Subcutaneous preadipocyte (primary cell): Measurements from ENCODE around the gene PHOSPHO1. TPM values are rescaled to one million over a fixed set of nuclear protein-coding genes. Genes with fewer than 3 reads are reported as not detected.

Experiments
- total RNA-seq: library from RNA; depleted of rRNA; stranded (reverse); fragments of >200 nt; gene quantifications from 2 replicates; pipeline ENCODE4 v1.2.3, GENCODE V29; 2012

Gene PHOSPHO1, protein sequence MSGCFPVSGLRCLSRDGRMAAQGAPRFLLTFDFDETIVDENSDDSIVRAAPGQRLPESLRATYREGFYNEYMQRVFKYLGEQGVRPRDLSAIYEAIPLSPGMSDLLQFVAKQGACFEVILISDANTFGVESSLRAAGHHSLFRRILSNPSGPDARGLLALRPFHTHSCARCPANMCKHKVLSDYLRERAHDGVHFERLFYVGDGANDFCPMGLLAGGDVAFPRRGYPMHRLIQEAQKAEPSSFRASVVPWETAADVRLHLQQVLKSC
- total RNA-seq, result under 0.01 TPM in 1 of 2 replicates, not detected in the other

GRCh38 chr17:49230636-49231562 lies at the start of gene PHOSPHO1:
TSS of gene PHOSPHO1 (minus strand) at chr17:49230787. CDS start at chr17:49226691, 4,096 bp downstream.

GRCh38 chr17:49210158-49211029 lies 20.2 kb downstream of the PHOSPHO1 start, which contains the start of the genes ABI3 and GNGT2:
TSS of gene ABI3 (plus strand) at chr17:49210707. CDS start at chr17:49210725, 18 bp downstream.
TSS of gene GNGT2 (minus strand) at chr17:49210574. CDS start at chr17:49207422, 3,152 bp downstream.

Other genes with a start within 250 kb of the PHOSPHO1 start
- gene IGF2BP1, start 233.4 kb downstream of the PHOSPHO1 start, total RNA-seq, result under 0.01 and 0.98 TPM in 2 replicates
- 0.20 TPM in 1 of 2 replicates, not detected in the other for gene B4GALNT2, start 98.0 kb downstream of the PHOSPHO1 start, total RNA-seq
- not detected in 2 replicates for gene GNGT2, start 20.2 kb downstream of the PHOSPHO1 start, total RNA-seq
- gene ABI3, start 20.1 kb downstream of the PHOSPHO1 start, total RNA-seq, result under 0.01 and 0.59 TPM in 2 replicates
- 9.6 and 11.5 TPM in 2 replicates for gene ZNF652, start 131.5 kb upstream of the PHOSPHO1 start, total RNA-seq
- gene PHB1, start 184.1 kb upstream of the PHOSPHO1 start, total RNA-seq, result 145 and 157 TPM in 2 replicates